Keratinocyte (primary cell): ENCODE measurements around the gene FZR1. TPM values are rescaled to one million over a fixed set of nuclear protein-coding genes. Genes with fewer than 3 reads are reported as not detected.

Experiments
- DNase-seq: peaks from one replicate; pipeline ENCODE4 v3.0.0-alpha.2; 2011; ENCODE audit warnings: low read depth, missing footprints, low spot score
- FAIRE-seq: peaks from 2 replicates; lab custom pipeline; 2011; peaks lifted over from hg19 to GRCh38; lab: Jason Lieb, UNC
- H2AFZ ChIP-seq: 2 replicates; pipeline ENCODE4 v1.6.0; 2012; ENCODE audit warnings: low read length, control low read depth, inconsistent platforms; ENCODE audit not compliant: control insufficient read depth
- H3K27ac ChIP-seq: 2 replicates; pipeline ENCODE4 v1.5.1; 2011; ENCODE audit warnings: low read length; ENCODE audit not compliant: control insufficient read depth, insufficient read depth
- H3K27me3 ChIP-seq: 3 replicates; pipeline ENCODE4 v1.6.0; 2011; ENCODE audit warnings: low read length; ENCODE audit not compliant: control insufficient read depth, insufficient read depth; ENCODE audit errors: extremely low read depth
- H3K36me3 ChIP-seq, 2 experiments: 2 replicates in 1 of 2; 3 replicates in 1 of 2; pipeline ENCODE4 v1.5.1; 2011; ENCODE audit warnings: low read length in 2 of 2, mild to moderate bottlenecking in 1 of 2; ENCODE audit not compliant: control insufficient read depth in 2 of 2, insufficient read depth in 2 of 2; ENCODE audit errors: extremely low read depth in 1 of 2
- H3K4me1 ChIP-seq: 3 replicates; pipeline ENCODE4 v1.5.1; 2011; ENCODE audit warnings: low read length; ENCODE audit not compliant: control insufficient read depth, insufficient read depth; ENCODE audit errors: extremely low read depth
- H3K4me2 ChIP-seq: 3 replicates; pipeline ENCODE4 v1.6.0; 2011; ENCODE audit warnings: low read depth, low read length; ENCODE audit not compliant: control insufficient read depth, insufficient read depth; ENCODE audit errors: extremely low read depth
- H3K4me3 ChIP-seq, 3 experiments: fragments of 200-600 bp in 1 of 3; sonication (generic) in 1 of 3; 2 replicates in 2 of 3; 3 replicates in 1 of 3; pipeline ENCODE4 v1.5.1; 2011 to 2016; ENCODE audit warnings: low read length in 3 of 3, mild to moderate bottlenecking in 3 of 3, control low read depth in 2 of 3, inconsistent platforms in 1 of 3, low read depth in 1 of 3, mixed read lengths in 1 of 3, mixed run types in 1 of 3, moderate library complexity in 1 of 3; ENCODE audit not compliant: control insufficient read depth in 2 of 3, insufficient read depth in 2 of 3; ENCODE audit errors: extremely low read depth in 1 of 3
- H3K79me2 ChIP-seq: 2 replicates; pipeline ENCODE4 v1.6.0; 2012; ENCODE audit warnings: low read length; ENCODE audit not compliant: control insufficient read depth, insufficient read depth
- H3K9ac ChIP-seq: 3 replicates; pipeline ENCODE4 v1.6.0; 2011; ENCODE audit warnings: low read length; ENCODE audit not compliant: control insufficient read depth, insufficient read depth; ENCODE audit errors: extremely low read depth
- H3K9me1 ChIP-seq: 3 replicates; pipeline ENCODE4 v1.6.0; 2011; ENCODE audit warnings: low read length; ENCODE audit not compliant: control insufficient read depth, insufficient read depth; ENCODE audit errors: extremely low read depth
- H3K9me3 ChIP-seq: 2 replicates; pipeline ENCODE4 v1.5.1; 2012; ENCODE audit warnings: low read depth, low read length; ENCODE audit not compliant: control insufficient read depth
- H4K20me1 ChIP-seq: 3 replicates; pipeline ENCODE4 v1.6.0; 2011; ENCODE audit warnings: low read length; ENCODE audit not compliant: control insufficient read depth, insufficient read depth; ENCODE audit errors: extremely low read depth
- CTCF ChIP-seq, 3 experiments: IDR thresholded peaks in 1 of 3; conservative IDR thresholded peaks in 1 of 3; optimal IDR thresholded peaks in 1 of 3; 2 replicates in 2 of 3; 3 replicates in 1 of 3; pipeline versions ENCODE3 to v1.5.1; 2011; ENCODE audit warnings: low read length in 3 of 3, mild to moderate bottlenecking in 3 of 3, moderate library complexity in 2 of 3, control low read depth in 1 of 3, inconsistent platforms in 1 of 3; ENCODE audit not compliant: insufficient read depth in 2 of 3; ENCODE audit errors: extremely low read depth in 1 of 3
- EZH2 ChIP-seq: IDR thresholded peaks from one replicate; pipeline ENCODE4 v1.6.1; 2012; ENCODE audit warnings: inconsistent platforms, mild to moderate bottlenecking, low read length, moderate library complexity
- dilution Hi-C: fragments of 300-500 bp; cut with MboI; formaldehyde crosslinking; loops from one replicate; pipeline ENCODE4 v1.7.0; 2020; ENCODE audit warnings: low sequenced_read_pairs; ENCODE audit not compliant: extremely low pct_ligation_motif_present
- polyA plus RNA-seq, 5 experiments: library from polyadenylated mRNA; depleted of rRNA in 3 of 5; stranded (reverse) in 3 of 5; stranded (forward) in 1 of 5; unstranded in 1 of 5; fragments of >200 nt; gene quantifications; 1 replicate in 1 of 5; 2 replicates in 3 of 5; 3 replicates in 1 of 5; pipeline versions ENCODE4 v1.2.1 to v1.2.3, GENCODE V29; 2011 to 2012; ENCODE audit warnings: missing spikeins in 2 of 5, low read depth in 1 of 5, low replicate concordance in 1 of 5

FZR1 gene
- polyA plus RNA-seq, 1 donor (not counting 4 experiments of a cell fraction or from before 2014, with no cell fraction given): 23.3 TPM

- TF ChIP-seq CTCF (optimal IDR thresholded peaks at IDR 0.05 in 1 of 3, IDR thresholded peaks at IDR 0.05 in 1 of 3, conservative IDR thresholded peaks at IDR 0.05 in 1 of 3; ENCODE audit: extremely low read depth in 1 of 3, insufficient read depth in 2 of 3, low read length in 3 of 3) (no peak), EZH2 (no peak)
- no peak overlapping the region for H3K4me2 ChIP-seq
- no peak for DNase-seq
These were observed 24.3 kb downstream of the FZR1 start for GRCh38 chr19:3530389-3530788.

GRCh38 chr19:3531716-3532115 is 25.6 kb downstream of the FZR1 start:
- no peak for TF ChIP-seq EZH2
- no peak for TF ChIP-seq CTCF (optimal IDR thresholded peaks at IDR 0.05 in 1 of 3, IDR thresholded peaks at IDR 0.05 in 1 of 3, conservative IDR thresholded peaks at IDR 0.05 in 1 of 3; ENCODE audit: extremely low read depth in 1 of 3, insufficient read depth in 2 of 3, low read length in 3 of 3)
- H3K9me3 ChIP-seq: no peaks in the 10 kb centered on the region
- no peak overlapping the region for H3K27ac ChIP-seq
- peaks cover 4% of the 10 kb centered on the region for H4K20me1 ChIP-seq
- no peak overlapping the region for H3K9ac ChIP-seq
- no peaks in the 10 kb centered on the region for H3K4me1 ChIP-seq
- FAIRE-seq (no peak), DNase-seq (no peak)
- H3K36me3 ChIP-seq: peaks cover 11 to 32% of the 10 kb centered on the region in 2 experiments
- H3K27me3 ChIP-seq: no peaks in the 10 kb centered on the region
- no peaks in the 10 kb centered on the region for H3K9me1 ChIP-seq
- no peak overlapping the region for H3K4me2 ChIP-seq
- no peak overlapping the region for H2AFZ ChIP-seq
- dilution Hi-C loops: no loop called here
- H3K4me3 ChIP-seq: no peak overlapping the region
- H3K79me2 ChIP-seq: no peaks in the 10 kb centered on the region

More at GRCh38 chr19:3530389-3530788, 24.3 kb downstream of the FZR1 start:
- no peak overlapping the region for H2AFZ ChIP-seq
- no peak for FAIRE-seq
- dilution Hi-C loops: no loop called here
- H3K9me1 ChIP-seq: no peaks in the 10 kb centered on the region
- H3K79me2 ChIP-seq: no peaks in the 10 kb centered on the region
- H3K4me1 ChIP-seq: no peaks in the 10 kb centered on the region
- no peaks in the 10 kb centered on the region for H3K27me3 ChIP-seq
- no peaks in the 10 kb centered on the region for H3K9me3 ChIP-seq
- no peak overlapping the region for H3K4me3 ChIP-seq
- no peak overlapping the region for H3K9ac ChIP-seq
- peaks cover 4% of the 10 kb centered on the region for H4K20me1 ChIP-seq
- H3K27ac ChIP-seq: no peak overlapping the region
- peaks cover 11 to 35% of the 10 kb centered on the region in 2 experiments for H3K36me3 ChIP-seq
